ENCODE measurements around the gene FOXP1.
A peak's percentile ranks its signal among the peaks of the same experiment; 100 is the strongest.
"Not testable (repeated sequence)": the region's sequence is repeated elsewhere in the genome, so short reads cannot be mapped to it uniquely, and the experiment has no call there.

Gene FOXP1

DNA sequence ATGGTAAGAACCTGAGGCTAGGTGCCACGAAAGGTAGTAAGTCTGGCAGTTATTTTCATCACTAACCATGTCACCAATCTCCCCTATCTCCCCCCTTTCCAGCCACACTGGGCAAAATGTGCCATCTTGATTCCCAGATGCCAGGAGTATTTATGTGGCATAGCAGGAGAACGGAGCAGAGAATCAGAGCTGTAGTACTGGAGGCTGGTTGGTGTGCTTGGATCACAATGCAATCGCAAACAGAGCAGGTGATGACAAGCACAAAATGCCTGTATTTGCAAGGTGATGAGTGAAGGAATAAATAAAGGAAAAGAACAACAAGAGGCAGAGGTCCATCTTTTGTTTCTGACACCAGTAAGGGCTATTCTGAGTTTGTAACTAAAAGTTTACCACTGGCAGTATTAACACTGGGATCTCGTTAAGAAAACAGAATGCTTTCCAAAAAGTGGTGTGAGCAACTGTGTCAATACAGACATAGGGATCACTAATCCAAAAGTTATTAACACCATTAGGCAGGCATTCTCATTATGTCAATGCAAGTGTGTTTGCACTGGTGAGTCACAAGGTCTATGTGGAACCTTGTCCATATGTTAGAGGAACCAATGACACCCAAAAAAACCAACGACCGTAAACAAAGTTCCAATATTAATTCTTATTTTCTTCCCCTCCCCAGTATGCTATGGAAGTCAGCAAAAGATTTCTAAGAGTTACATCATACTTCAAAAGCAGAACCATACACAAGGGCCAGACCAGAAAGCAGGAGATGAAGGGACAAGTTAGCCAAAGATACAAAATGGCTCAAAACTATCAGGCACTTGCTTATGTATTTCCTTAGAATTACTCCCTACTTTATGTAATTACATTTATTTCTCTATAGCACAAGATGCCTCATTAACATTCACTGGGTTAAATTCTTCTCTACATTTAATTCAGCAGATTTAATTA lies 556.6 kb downstream of the FOXP1 start:
- no peak for DNase-seq

DNA sequence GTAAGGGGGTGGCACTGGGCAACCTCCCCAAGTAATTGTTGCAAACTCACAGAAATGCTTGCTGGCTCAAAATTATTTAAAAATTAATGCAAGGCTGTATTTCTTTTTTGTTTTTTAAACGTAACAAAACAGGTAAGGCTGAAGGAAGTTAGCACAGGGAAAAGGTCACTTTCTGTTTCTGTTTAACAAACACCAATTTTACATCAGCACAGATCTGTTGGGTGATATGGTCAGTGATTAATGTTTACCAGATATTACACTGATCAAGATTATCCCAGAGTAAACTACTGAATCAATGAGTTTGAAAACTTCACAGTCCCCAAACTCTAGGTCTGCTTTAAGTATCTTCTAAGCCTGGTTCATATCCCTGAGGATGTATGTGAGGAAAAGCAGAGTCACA lies 558.0 kb downstream of the FOXP1 start:
- no peak for DNase-seq

DNA sequence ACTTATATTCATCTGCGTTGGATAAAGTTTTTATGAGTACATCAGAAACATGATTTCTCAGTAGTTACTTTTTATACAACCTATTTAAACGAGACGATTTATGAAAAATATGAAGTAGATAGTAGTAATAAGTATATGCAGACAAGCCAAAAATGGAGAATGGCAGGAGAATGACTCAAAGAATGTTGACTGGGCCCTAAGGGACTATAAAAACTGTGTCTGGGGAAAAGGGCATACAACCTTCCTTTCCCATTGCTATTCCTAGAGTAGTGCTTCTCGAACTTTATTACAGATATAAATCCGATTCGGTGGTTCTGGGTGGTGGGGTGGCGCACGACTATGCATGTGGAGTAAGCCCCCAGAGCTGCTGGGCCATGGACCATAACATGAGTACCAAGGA lies 558.5 kb downstream of the FOXP1 start:
- DNase-seq: no peak

DNA sequence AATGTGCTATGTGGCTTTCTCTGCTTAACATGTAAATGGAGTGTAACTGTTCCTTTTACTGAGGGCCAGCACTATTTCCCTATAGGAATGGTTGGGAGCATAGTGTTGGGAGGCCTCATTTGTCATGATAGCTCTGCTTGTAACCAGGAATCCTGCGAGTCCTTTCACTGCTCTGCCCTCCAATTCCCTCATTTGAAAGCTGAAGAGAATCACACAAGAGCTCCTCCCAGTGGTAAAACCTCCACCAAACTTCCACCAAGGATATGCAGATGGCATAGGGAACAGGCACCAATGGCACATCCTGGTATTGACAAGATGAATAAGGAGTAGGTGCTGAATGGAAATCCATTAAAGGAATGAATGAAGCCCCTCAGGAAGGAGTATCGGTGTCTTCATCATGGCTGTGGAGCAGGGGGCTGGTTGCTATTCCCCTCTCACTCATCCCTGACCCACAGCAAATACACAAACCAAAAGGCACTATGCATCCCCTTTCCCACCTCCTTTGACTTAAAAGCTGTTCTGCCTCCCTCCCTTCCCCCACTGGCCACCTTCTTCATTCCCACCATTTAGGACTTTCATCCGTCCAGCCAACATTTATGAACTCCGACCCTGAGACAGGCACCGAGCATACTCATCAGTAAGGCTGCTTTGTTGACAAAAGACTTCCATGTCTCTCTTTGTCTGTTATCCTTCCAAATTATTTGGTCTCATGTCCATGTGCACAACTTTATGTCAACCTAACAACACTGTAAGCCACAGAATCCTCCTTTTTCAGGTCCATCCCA lies 560.8 kb downstream of the FOXP1 start:
- peak in 4 of 14 donors; percentile 11 to 49 (median 20) for DNase-seq

DNA sequence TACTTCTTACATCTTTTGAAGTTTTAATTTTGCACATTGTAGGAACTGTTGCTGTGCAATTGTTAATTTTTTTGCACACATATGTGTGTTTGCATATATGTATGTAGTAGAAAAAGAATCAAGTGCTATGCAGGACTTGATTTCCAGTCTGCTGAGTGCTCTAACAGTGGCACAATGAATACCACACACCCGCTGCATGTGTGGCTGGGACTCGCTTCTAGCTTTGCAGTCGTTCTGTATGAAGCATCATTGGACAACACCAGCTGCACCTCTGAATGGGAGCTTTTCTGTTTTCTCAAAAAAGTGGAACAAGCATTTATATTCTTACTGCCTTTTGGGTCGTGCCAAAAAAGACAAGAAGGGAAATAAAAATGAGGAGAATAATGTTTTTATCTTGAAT lies 564.7 kb downstream of the FOXP1 start:
- DNase-seq: peak in 5 of 14 donors; percentile 2 to 55 (median 5)

DNA sequence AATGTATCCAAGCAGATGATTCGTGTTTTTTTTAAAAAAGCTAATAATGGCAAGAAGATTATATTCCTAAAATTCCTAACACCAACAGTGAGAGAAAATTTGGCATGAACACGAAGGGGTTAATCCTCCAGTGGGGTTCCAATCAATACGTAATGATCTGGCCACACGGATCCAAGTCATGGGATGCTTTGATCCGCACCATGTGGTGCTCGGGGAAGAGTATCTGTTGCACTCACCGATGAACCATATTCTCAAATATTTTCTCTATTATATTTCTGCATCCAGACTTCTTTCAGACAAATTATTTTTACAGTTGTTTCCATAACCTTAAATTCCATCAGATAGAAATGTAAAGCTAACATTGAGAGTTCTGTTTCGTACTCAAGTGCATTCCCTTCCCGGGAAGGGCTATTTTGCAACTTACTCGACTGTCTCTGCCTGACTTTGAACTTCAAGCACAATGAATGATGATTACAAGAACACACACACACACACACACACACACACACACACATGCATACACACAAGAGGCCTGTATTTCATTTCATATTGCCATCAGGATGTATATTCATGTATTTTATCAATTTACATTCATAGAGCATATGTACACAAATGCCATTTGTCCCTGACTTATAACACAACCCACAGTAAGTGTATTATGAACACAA lies 567.2 kb downstream of the FOXP1 start:
- DNase-seq: no peak

DNA sequence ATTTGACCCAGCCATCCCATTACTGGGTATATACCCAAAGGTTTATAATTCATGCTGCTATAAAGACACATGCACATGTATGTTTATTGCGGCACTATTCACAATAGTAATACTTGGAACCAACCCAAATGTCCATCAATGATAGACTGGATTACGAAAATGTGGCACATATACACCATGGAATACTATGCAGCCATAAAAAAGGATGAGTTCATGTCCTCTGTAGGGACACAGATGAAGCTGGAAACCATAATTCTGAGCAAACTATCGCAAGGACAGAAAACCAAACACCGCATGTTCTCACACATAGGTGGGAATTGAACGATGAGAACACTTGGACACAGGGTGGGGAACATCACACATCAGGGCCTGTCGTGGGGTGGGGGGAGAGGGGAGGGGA lies 568.9 kb downstream of the FOXP1 start:
- DNase-seq: not testable (repeated sequence)

DNA sequence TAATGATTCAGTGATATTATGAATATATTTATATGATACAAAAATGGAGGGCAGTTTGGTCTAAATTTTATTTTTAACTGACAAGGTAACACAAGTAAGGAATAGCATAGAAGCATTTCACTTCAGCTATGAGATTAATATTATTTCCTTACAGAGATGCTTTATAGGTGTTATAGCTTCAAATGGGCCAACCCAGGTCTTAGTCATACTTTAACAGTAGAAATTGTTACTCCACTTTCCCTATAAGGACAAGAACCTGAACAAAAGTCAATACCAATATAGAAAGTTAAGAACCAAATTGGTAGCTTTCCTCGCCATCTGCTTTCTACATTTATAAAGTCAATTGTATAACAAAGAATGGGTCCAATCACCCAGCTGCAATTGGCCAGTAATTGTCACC lies 570.6 kb downstream of the FOXP1 start:
- no peak for DNase-seq

DNA sequence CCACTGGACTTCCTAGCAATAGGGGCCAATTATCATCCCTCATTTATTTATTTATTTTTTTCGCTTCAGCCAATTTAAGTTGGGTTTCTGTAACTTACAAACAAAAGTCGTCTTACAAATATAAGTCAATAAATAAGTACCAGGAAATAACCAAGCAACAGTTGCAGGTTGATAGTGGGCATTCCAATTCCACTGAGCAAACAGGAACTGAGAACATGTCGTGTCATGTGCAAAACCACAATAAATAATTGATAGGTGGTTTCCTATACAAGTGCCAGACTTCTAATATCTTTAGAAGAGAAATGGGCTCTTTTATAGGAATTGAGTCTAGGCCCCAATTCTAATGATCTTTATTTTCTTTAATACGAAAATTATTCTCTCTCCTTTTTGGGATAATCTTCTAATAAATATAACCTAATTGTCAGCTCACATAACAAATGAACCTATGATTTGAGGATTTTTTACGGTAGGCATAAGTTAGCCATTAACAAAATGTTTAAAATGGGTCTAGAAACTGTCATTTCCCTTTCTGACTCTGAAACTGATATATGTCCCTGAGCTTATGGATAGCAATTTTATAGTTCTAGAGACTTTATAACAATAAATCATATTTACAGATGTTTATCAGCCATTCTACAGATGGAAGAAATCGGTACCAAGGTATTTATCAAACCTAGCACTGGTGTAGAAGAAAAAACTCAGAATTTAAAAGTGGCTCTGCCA lies 571.8 kb downstream of the FOXP1 start:
- no peak for DNase-seq

DNA sequence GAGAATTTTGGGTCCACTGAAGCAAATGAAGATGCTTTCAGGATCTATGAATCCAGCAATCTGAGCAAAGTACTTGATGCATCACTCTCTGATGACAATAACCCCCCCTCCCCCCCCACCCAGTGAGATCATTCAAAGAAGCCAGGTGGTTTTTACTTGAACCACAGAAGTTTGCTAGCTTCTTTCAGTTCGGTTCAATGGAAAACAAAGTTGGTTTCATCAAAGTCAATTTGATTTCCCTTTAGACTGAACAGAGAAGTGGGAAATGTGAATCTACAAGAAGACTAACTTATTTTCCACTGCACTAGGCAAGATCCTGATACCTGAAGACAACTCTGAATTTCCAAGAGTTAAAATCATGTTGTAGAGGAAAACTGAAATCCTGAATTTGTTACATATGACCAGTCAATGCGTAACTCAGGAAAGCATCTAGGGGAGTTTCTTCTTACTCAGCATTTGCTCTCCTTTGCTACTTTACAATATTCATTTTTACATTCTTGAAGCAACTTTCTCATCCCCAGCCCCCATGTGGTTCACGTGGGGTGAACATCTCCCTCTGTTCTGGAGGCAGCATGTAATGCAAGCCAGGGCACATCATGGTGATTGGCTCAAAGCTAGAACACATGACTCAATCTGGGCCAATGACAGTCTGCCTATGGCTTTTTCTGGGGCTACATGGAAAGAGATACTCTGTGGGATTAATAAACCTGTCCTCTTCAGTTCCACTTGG lies 572.6 kb downstream of the FOXP1 start:
- DNase-seq: no peak

DNA sequence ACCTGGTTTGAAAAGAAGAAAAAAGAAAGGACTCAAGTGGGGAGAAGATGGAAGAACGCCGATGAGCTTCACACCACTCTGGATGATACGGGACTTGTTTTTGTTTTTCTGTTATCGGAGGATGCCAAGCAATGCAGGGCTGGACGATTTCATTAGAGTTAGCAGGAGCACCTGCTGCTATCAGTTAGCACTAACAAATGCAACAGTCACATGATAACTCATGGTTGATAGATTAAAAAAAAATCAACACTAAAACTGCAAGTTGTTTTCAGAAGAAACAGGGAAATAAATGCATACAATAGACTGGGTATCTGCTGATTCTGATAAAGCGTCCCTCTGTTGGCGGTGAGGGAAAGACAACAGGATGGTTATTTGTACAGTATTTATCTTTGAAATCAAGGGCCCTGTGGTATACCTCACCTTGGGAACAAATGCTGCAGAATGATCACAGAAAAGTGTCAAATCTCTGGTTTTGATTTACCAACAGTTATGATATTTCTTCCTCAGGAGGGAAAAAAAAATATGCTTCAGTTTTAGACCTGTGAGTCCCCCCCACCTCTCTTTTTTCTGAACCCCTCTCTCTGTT lies 575.1 kb downstream of the FOXP1 start:
- DNase-seq: no peak

DNA sequence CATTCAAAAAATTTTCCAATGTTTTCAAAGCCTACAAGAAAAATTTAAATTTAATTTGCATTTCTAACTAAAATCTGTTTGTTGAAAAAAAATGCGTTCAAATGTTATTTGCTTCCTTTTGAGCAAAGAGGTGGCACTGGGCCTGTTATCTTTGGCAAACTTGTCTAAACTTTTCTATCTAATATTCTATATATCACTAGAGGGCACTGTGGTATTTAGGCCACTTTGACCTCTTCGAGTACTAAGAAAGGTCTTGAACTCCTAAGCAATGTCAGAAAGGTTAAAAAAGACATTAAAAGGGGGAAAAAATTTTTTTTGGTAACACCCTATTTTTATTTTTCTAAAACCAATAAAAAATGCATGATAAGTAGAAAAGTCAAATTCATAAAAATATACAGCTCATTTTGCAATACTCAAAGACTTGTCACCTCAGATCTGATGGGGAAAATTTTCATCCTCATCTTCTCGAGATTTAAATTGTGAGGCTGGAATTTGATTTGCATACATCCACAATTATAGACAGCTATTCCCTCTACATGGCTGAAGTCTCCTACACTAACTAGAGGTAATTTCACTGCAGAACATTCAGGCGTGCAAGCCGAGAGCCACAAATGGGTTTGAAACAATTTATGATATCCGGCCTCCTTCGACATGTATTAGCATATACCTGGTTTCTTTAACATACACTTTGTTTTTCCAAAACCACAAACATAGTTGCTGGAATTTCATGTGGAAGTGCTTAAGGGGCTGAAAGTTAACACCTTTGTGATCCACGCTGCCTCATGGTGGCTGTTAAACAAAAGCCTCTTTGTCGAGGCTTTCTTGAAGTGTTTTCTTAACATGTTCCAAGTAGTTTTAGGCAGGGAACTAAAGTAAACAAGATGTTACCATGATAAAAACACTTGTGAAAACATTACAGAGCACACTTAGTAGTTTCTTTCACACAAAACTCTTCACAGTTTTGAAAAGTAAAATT lies 576.4 kb downstream of the FOXP1 start:
- DNase-seq: no peak

DNA sequence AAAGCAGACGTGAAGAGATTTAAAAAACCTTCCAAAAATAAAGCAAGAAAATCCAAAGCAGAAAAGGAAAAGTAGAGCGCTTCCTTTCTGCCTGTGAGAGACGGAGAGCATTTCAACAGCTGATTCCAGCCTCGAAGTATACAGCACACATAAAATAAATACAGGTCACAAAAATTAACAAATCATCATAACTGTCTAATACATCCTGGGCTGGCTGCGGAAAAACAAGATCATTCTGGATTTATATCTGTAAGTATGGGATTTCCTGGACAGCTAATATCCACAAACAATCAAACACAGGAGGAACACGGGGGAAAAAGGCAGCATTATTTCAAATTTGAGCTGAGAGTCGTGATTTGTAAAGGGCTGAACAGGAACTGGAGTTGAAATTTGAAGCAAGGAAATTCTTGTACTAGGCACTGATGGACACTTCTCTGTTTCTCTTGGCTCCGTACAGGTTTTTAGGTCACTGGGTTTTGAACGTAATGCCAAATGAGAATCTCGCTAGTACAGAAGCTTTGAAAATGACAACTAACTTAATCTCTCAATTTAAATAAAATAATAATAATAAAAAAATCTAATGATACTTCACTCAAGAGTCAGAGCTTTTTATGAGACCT lies 577.7 kb downstream of the FOXP1 start:
- DNase-seq: no peak

DNA sequence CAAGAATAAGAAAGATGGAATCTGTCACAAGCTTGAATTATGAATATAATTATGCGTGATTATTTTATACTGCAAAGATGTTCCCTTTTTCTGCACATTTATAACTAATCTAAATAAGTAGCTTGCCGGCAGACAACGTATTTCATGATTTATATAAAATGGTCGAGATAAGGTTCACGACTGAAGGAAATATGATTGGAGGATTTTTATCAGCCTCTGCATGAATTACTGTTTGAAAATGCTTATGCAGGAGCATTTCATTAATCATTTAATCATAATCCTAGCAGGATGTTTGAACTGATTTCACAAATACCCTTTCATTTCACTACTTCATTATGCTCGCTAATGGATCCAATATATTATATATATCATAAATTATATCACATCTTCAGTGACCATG lies 580.0 kb downstream of the FOXP1 start:
- no peak for DNase-seq

DNA sequence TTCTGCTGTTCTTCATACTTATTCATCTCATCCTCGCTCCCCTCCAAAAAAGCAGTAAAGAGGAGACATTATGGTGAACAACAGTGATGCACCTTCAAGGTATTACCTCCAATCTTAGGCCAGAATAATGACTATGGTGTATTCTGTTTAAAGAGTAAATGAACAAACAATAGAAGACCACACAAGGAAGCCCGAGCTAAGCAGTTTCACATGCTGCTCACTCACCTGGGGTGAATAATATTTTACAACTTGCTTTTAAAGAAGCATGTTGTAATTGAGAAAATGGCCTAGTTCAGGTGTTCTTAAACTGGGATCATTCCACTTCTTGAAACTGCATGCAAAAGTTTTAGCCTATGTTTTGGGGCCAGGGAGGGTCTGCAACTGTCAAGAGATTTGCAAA lies 581.2 kb downstream of the FOXP1 start:
- DNase-seq: no peak

DNA sequence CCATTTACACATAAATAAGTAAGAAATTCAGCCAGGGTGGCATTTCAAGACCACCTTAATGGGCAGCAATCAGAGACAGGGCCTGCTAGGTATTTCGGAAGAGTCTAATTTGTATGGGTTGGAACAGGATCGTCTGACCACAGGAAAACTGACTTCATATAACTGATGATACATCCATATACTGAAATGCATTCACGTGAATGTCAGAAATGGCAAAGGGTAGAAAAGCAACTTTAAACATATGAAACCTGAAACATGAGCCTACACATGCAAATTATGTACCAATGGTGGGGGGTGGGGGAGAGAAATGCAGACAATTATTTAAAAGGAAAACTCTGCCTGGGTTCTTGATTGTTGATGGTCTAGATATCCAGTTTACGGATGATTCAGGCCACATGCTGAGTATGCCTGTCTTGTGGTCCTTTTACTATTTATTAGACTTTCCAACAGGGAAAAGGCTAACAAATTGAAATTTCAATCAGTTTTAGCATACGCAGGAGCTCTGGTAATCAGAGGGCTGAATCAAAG lies 582.2 kb downstream of the FOXP1 start:
- DNase-seq: no peak

DNA sequence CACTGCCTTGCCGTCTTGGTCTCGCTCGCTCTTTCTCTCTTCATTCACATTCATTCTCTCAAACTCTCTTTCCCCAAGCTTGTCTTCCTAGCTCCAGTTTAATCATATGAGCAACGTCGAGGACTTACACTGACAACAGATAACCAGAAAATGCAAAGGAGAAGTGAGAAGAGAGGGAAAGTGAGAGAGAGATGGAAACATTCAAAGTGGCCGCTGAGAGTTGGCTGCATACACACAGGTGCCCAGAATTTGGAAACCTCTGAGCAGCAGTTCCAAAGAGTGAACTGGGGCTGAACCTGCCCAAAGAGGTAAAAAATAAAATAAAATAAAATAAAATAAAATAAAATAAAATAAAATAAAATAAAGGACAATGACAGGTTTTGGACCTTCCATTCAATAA lies 583.0 kb downstream of the FOXP1 start:
- DNase-seq: no peak

DNA sequence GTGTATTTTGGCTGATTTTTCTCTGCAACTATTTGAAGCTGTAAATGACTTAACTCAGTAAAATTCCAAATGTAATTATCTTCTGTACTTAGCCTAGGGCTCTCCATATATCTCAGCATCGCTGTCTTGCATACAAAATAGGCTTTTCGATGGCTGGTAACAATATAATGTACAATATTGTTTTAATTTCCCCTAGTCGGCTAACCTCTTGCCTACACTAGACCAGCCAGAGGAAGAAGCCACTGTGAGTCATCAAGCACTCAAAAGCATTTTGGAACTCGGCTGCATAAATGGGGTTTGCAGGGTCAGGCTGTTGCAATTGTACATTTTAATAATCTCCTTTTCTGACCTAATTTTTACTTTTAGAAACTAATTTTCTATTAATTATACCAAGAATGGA lies 583.8 kb downstream of the FOXP1 start:
- DNase-seq: no peak

DNA sequence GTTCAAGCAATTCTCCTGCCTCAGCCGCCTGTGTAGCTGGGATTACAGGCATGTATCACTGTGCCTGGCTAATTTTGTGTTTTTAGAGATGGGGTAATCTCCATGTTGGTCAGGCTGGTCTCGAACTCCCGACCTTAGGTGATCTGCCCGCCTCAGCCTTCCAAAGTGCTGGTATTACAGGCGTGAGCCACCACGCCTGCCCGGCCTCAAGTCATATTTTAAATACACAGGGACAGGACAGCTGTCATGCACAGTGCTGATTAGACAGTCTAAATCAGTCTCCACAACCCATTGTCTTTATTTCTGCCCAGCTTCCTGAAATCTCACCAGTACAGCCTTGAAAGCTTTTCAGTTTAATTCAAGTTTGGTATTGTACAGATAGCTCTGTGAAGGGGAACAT lies 587.4 kb downstream of the FOXP1 start:
- no peak for DNase-seq
